Osteoblast (primary cell): Measurements from ENCODE around the gene PLA2G12B. TPM values are rescaled to one million over a fixed set of nuclear protein-coding genes. Genes with fewer than 3 reads are reported as not detected.

Source experiments
- DNase-seq: peaks from one replicate; pipeline ENCODE4 v3.0.0; 2011; ENCODE audit warnings: low spot score, mixed read lengths; ENCODE audit not compliant: insufficient read length; ENCODE audit errors: missing footprints
- H2AFZ ChIP-seq: 2 replicates; pipeline ENCODE4 v1.6.0; 2011; ENCODE audit warnings: mild to moderate bottlenecking, low read length
- H3K27ac ChIP-seq: 2 replicates; pipeline ENCODE4 v1.5.1; 2011; ENCODE audit warnings: mild to moderate bottlenecking, low read depth, low read length, moderate library complexity
- H3K27me3 ChIP-seq: 2 replicates; pipeline ENCODE4 v1.6.0; 2012; ENCODE audit warnings: mild to moderate bottlenecking, control low read depth, inconsistent platforms, low read length, moderate library complexity; ENCODE audit not compliant: insufficient read depth
- H3K36me3 ChIP-seq: 2 replicates; pipeline ENCODE4 v1.5.1; 2011; ENCODE audit warnings: mild to moderate bottlenecking, low read length, control low read depth, moderate library complexity; ENCODE audit not compliant: insufficient read depth
- H3K4me1 ChIP-seq: 2 replicates; pipeline ENCODE4 v1.5.1; 2011; ENCODE audit warnings: mild to moderate bottlenecking, low read length, control low read depth, moderate library complexity; ENCODE audit not compliant: insufficient read depth
- H3K4me2 ChIP-seq: 2 replicates; pipeline ENCODE4 v1.6.0; 2011; ENCODE audit warnings: mild to moderate bottlenecking, low read length; ENCODE audit not compliant: insufficient read depth
- H3K4me3 ChIP-seq: fragments of 200-600 bp; sonication (generic); 3 replicates; pipeline ENCODE4 v1.5.1; 2012; ENCODE audit warnings: mild to moderate bottlenecking, low read length, inconsistent platforms; ENCODE audit not compliant: insufficient read depth
- H3K79me2 ChIP-seq: 2 replicates; pipeline ENCODE4 v1.6.0; 2012; ENCODE audit warnings: mild to moderate bottlenecking, low read length, control low read depth, inconsistent platforms; ENCODE audit not compliant: insufficient read depth
- H3K9me3 ChIP-seq: 2 replicates; pipeline ENCODE4 v1.5.1; 2011; ENCODE audit warnings: low read depth, low read length, control low read depth
- H4K20me1 ChIP-seq: 2 replicates; pipeline ENCODE4 v1.6.0; 2012; ENCODE audit warnings: mild to moderate bottlenecking, low read length, control low read depth; ENCODE audit not compliant: insufficient read depth
- total RNA-seq: library from RNA; depleted of rRNA; stranded (reverse); fragments of >200 nt; gene quantifications from 2 replicates; pipeline ENCODE4 v1.2.3, GENCODE V29; 2012
- TF ChIP-seq, protein P1 (sequence below): IDR thresholded peaks from 2 replicates; pipeline ENCODE4 v1.5.1; 2011; ENCODE audit warnings: mild to moderate bottlenecking, low read depth, low read length, moderate library complexity; ENCODE audit errors: extremely low read depth

Gene PLA2G12B
- total RNA-seq, 1 donor, result not detected

DNA sequence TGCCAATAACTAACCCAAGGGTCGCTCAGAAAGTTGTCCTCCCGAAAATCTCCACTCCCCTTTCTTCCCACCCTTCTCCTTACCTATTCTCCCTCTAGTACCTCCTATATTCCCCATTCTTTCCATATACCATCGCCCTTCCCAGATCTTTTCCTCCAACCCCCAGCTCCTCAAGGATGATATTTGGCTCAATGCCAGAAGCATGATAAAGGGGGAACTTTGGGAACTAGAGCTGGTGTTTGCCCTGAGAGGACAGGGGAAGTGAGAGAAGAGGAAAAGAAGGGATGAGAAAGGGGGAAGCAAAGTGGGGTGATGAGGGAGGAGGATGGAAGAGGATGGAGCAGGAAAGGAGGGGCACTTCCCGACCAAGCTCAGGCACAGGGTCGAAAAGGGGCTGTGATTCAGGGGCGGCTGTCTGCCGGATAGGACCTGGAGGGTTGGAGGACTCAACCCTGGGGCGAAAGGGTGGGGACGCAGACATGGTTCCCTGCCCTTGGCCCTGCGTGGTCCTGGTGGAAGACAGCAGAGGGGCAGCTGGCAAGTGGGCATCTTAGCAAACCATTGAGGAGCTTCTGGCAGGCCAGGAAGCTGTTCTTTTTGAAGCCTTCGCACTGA, 59.3 kb downstream of the PLA2G12B start:
- Histone ChIP-seq H3K4me1 (no peaks in the 10 kb centered on the region), H2AFZ (no peak overlapping the region), H3K9me3 (no peaks in the 10 kb centered on the region), H4K20me1 (no peaks in the 10 kb centered on the region), H3K4me3 (no peak overlapping the region), H3K4me2 (no peak overlapping the region), H3K27ac (no peak overlapping the region), H3K27me3 (no peaks in the 10 kb centered on the region), H3K79me2 (no peaks in the 10 kb centered on the region), H3K36me3 (no peaks in the 10 kb centered on the region)
- TF ChIP-seq, protein P1, sequence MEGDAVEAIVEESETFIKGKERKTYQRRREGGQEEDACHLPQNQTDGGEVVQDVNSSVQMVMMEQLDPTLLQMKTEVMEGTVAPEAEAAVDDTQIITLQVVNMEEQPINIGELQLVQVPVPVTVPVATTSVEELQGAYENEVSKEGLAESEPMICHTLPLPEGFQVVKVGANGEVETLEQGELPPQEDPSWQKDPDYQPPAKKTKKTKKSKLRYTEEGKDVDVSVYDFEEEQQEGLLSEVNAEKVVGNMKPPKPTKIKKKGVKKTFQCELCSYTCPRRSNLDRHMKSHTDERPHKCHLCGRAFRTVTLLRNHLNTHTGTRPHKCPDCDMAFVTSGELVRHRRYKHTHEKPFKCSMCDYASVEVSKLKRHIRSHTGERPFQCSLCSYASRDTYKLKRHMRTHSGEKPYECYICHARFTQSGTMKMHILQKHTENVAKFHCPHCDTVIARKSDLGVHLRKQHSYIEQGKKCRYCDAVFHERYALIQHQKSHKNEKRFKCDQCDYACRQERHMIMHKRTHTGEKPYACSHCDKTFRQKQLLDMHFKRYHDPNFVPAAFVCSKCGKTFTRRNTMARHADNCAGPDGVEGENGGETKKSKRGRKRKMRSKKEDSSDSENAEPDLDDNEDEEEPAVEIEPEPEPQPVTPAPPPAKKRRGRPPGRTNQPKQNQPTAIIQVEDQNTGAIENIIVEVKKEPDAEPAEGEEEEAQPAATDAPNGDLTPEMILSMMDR, result no peak
- DNase-seq, result no peak

DNA sequence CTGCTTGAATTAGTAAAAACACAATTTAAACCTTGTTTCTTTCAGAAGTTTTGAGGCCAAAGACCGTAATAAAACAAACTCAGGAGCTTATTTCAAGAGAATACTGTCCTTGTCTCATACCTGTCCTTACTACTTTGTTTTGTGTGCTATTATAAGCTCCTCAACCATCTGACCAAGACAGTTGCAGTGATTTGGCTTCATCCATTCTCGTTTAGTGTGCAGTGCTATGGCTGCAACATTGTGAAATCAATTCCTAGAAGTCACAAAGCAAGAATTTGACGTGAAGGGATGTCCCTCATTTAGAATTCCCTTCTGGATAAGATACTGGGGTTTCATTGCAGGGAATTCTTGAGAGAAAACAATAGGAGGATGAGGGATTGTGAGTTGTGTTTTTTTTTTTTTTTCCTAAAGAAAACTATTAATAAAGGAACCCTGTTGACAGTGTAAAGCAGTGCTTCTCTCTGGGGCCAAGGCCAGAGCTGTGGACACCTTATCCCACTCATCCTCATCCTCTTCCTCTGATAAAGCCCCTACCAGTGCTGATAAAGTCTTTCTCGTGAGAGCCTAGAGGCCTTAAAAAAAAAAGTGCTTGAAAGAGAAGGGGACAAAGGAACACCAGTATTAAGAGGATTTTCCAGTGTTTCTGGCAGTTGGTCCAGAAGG, 61.3 kb downstream of the PLA2G12B start, which contains the start of gene OIT3:
Gene OIT3 (plus strand): TSS at position 604 of the 663 bp plus-strand sequence. CDS start 60 bp downstream, outside the sequence.
- Histone ChIP-seq H3K9me3 (no peaks in the 10 kb centered on the region), H3K4me2 (no peak within 1 kb of the TSS), H3K4me3 (no peak within 1 kb of the TSS), H3K79me2 (no peaks in the 10 kb centered on the region), H3K4me1 (no peaks in the 10 kb centered on the region), H3K36me3 (peaks cover 3% of the 10 kb centered on the region), H2AFZ (no peak within 1 kb of the TSS), H3K27ac (no peak within 1 kb of the TSS), H4K20me1 (no peaks in the 10 kb centered on the region), H3K27me3 (no peaks in the 10 kb centered on the region)
- TF ChIP-seq, protein P1, result no peak
- DNase-seq, result peak; percentile 61

- Histone ChIP-seq H3K4me2 (no peak overlapping the region), H3K9me3 (no peaks in the 10 kb centered on the region), H3K4me1 (no peaks in the 10 kb centered on the region), H2AFZ (no peak overlapping the region), H3K79me2 (no peaks in the 10 kb centered on the region), H3K36me3 (peaks cover 13% of the 10 kb centered on the region), H3K4me3 (no peak overlapping the region), H3K27ac (no peak overlapping the region), H4K20me1 (no peaks in the 10 kb centered on the region), H3K27me3 (no peaks in the 10 kb centered on the region)
- TF ChIP-seq, protein P1, result no peak
- no peak for DNase-seq
These were observed 64.5 kb downstream of the PLA2G12B start for GRCh38 chr10:72890086-72890485.

GRCh38 chr10:72889391-72889831, 65.2 kb downstream of the PLA2G12B start:
- TF ChIP-seq, protein P1, result no peak
- H3K4me1 ChIP-seq, result no peaks in the 10 kb centered on the region
- peaks cover 13% of the 10 kb centered on the region for H3K36me3 ChIP-seq
- no peak overlapping the region for H2AFZ ChIP-seq
- H3K27ac ChIP-seq, result no peak overlapping the region
- H3K4me2 ChIP-seq, result no peak overlapping the region
- no peaks in the 10 kb centered on the region for H4K20me1 ChIP-seq
- no peak for DNase-seq
- H3K79me2 ChIP-seq, result no peaks in the 10 kb centered on the region
- no peak overlapping the region for H3K4me3 ChIP-seq
- H3K9me3 ChIP-seq, result no peaks in the 10 kb centered on the region
- no peaks in the 10 kb centered on the region for H3K27me3 ChIP-seq
